A549 (cell line): ENCODE measurements around the gene CBLC. TPM values are rescaled to one million over a fixed set of nuclear protein-coding genes. Genes with fewer than 3 reads are reported as not detected.
"Not testable (repeated sequence)": the region's sequence is repeated elsewhere in the genome, so short reads cannot be mapped to it uniquely, and the experiment has no call there.

Source experiments
- ATAC-seq, 2 experiments: fragments of 200-7000 bp in 1 of 2; fragments of >200 bp in 1 of 2; cut with Nextera tagmentation in 1 of 2; cut with Tn5 transposase in 1 of 2; 3 replicates each; pipeline versions ENCODE4 v1.8.0 to v1.9.1; 2018 to 2020; ENCODE audit warnings: mild to moderate bottlenecking in 1 of 2, moderate library complexity in 1 of 2
- CTCF ChIA-PET: fragments of 300-600 bp; sonication (Branson Sonifier 250); formaldehyde crosslinking; extraction: SDS; loops from one replicate; lab custom pipeline; 2021; ENCODE audit warnings: antibody characterized with exemption, inconsistent platforms; lab: Yijun Ruan, JAX
- POLR2A ChIA-PET: fragments of 350-600 bp; formaldehyde crosslinking; extraction: SDS; loops from one replicate; lab custom pipeline; 2021; ENCODE audit warnings: antibody characterized with exemption, inconsistent platforms; lab: Yijun Ruan, JAX
- DNase-seq, 2 experiments: peaks; one replicate each; pipeline versions ENCODE4 v3.0.0 to v3.0.0-alpha.2; 2011 to 2016; ENCODE audit warnings: low read depth in 1 of 2, low spot score in 1 of 2
- FAIRE-seq: peaks from 2 replicates; lab custom pipeline; 2011; peaks lifted over from hg19 to GRCh38; lab: Jason Lieb, UNC
- H3K27ac ChIP-seq, 2 experiments: fragments of >200 bp; sonication (Bioruptor Twin); formaldehyde crosslinking; 3 replicates each; pipeline ENCODE4 v1.5.1; 2016 to 2017
- H3K4me1 ChIP-seq: fragments of >200 bp; sonication (Bioruptor Twin); formaldehyde crosslinking; 3 replicates; pipeline ENCODE4 v1.6.1; 2016
- H3K4me2 ChIP-seq: fragments of >200 bp; sonication (Bioruptor Twin); formaldehyde crosslinking; 3 replicates; pipeline ENCODE4 v1.6.1; 2016
- H3K4me3 ChIP-seq: fragments of >200 bp; sonication (Bioruptor Twin); formaldehyde crosslinking; 3 replicates; pipeline ENCODE4 v1.5.1; 2016
- H3K9me3 ChIP-seq: fragments of >200 bp; sonication (Bioruptor Twin); formaldehyde crosslinking; 3 replicates; pipeline ENCODE4 v1.6.1; 2016
- CBX8 ChIP-seq: fragments of 200-600 bp; sonication (generic); IDR thresholded peaks from 2 replicates; pipeline ENCODE4 v1.6.1; 2016
- CHD4 ChIP-seq: fragments of 200-600 bp; sonication (generic); IDR thresholded peaks from 2 replicates; pipeline ENCODE4 v1.6.1; 2016; ENCODE audit warnings: antibody characterized with exemption, mild to moderate bottlenecking, borderline replicate concordance
- ESRRA ChIP-seq: fragments of 150-350 bp; IDR thresholded peaks from 2 replicates; pipeline ENCODE4 v1.6.1; 2014; ENCODE audit warnings: mild to moderate bottlenecking, low read length, borderline replicate concordance
- FOSL2 ChIP-seq, 2 experiments: fragments of 450-650 bp in 1 of 2; fragments of >200 bp in 1 of 2; sonication (Bioruptor Twin) in 1 of 2; formaldehyde crosslinking; IDR thresholded peaks; 2 replicates each; pipeline versions ENCODE4 v1.5.0 to v1.6.1; 2016 to 2020; ENCODE audit warnings: mild to moderate bottlenecking in 1 of 2, moderate library complexity in 1 of 2
- GATA3 ChIP-seq: IDR thresholded peaks from 2 replicates; pipeline ENCODE4 v1.6.1; 2012; ENCODE audit warnings: borderline replicate concordance
- HES2 ChIP-seq: fragments of >200 bp; sonication (Bioruptor Twin); formaldehyde crosslinking; IDR thresholded peaks from 2 replicates; pipeline ENCODE4 v1.6.1; 2016
- HOXA7 ChIP-seq: fragments of 250-450 bp; sonication (Bioruptor Pico); IDR thresholded peaks from 2 replicates; pipeline ENCODE4 v1.5.0; 2020; ENCODE audit warnings: mild to moderate bottlenecking, moderate library complexity
- HOXB13 ChIP-seq: fragments of 250-450 bp; sonication (Bioruptor Pico); IDR thresholded peaks from 2 replicates; pipeline ENCODE4 v1.5.0; 2020; ENCODE audit warnings: low read depth, mild to moderate bottlenecking, moderate library complexity
- JUNB ChIP-seq: fragments of >200 bp; sonication (Bioruptor Twin); formaldehyde crosslinking; IDR thresholded peaks from 2 replicates; pipeline ENCODE4 v1.6.1; 2016
- KDM5A ChIP-seq: fragments of 200-600 bp; sonication (generic); IDR thresholded peaks from 2 replicates; pipeline ENCODE4 v1.6.1; 2016; ENCODE audit warnings: antibody characterized with exemption, mild to moderate bottlenecking
- MAFK ChIP-seq: fragments of 450-650 bp; IDR thresholded peaks from 2 replicates; pipeline ENCODE4 v1.6.1; 2014; ENCODE audit not compliant: partially characterized antibody
- MAX ChIP-seq: IDR thresholded peaks from 2 replicates; pipeline ENCODE4 v1.6.1; 2012
- MAZ ChIP-seq: fragments of 150-350 bp; IDR thresholded peaks from 2 replicates; pipeline ENCODE4 v1.6.1; 2014; ENCODE audit warnings: antibody characterized with exemption, low read depth, low read length, borderline replicate concordance
- NFE2L2 ChIP-seq: fragments of 150-350 bp; conservative IDR thresholded peaks from 2 replicates; pipeline ENCODE4 v1.6.1; 2014; ENCODE audit warnings: low read length
- RARB ChIP-seq: fragments of 250-450 bp; sonication (Bioruptor Pico); IDR thresholded peaks from 2 replicates; pipeline ENCODE4 v1.8.0; 2021; ENCODE audit warnings: mild to moderate bottlenecking, moderate library complexity
- RNF2 ChIP-seq: fragments of 200-600 bp; sonication (generic); IDR thresholded peaks from 2 replicates; pipeline ENCODE4 v1.6.1; 2016; ENCODE audit warnings: low read depth, mild to moderate bottlenecking, antibody characterized with exemption, moderate library complexity, borderline replicate concordance
- WGBS: methylation state at CpG from one replicate; pipeline ENCODE4 v1.1.6; 2017; ENCODE audit errors: missing lambda C conversion rate; 5-methylcytosine and 5-hydroxymethylcytosine counted together
- polyA plus RNA-seq, 4 experiments: library from polyadenylated mRNA; depleted of rRNA in 3 of 4; stranded (reverse); fragments of >200 nt; fragmentation: RNase III in 1 of 4; extraction: RNeasy Plus Mini Kit Qiagen cat#74134 plus additional on column Dnase treatment in 1 of 4; gene quantifications; 2 replicates in 3 of 4; 3 replicates in 1 of 4; pipeline ENCODE4 v1.2.3, GENCODE V29; 2011 to 2017

Gene CBLC
- polyA plus RNA-seq, 2 of the 4 experiments (the other 2 are of a cell fraction): not detected

- no peak for FAIRE-seq
- no peak for TF ChIP-seq GATA3
- TF ChIP-seq JUNB: no peak
- no peak for TF ChIP-seq HOXA7 (CRISPR knock-in tag)
- no peak for TF ChIP-seq RARB (CRISPR knock-in tag)
- TF ChIP-seq RNF2: no peak
- no peak for TF ChIP-seq ESRRA
- TF ChIP-seq HES2: no peak
- TF ChIP-seq HOXB13 (CRISPR knock-in tag): no peak
- TF ChIP-seq CHD4: no peak
- TF ChIP-seq, all 56 proteins: peak for 0
- ATAC-seq (no peak), DNase-seq (no peak)
- peaks cover 9% of the 10 kb centered on the region; the same call in 2 of the 3 replicates for H3K4me1 ChIP-seq
- peak overlapping the region in 1 of 2 experiments; percentile 32; a peak in 1 of 6 replicates for H3K27ac ChIP-seq
- 22% methylated on average over 4 of the region's 4 CpGs for WGBS
- ChIA-PET CTCF (interaction anchor here (0.6 to 4.9 kb wide), 14 partner anchors 14 to 252 kb away, joined by 3 to 25 read pairs (median 4); partner anchors contain the start of genes BCAM and NECTIN2), POLR2A (interaction anchor here (0.8 to 1.0 kb wide), 2 partner anchors 21 to 215 kb away, joined by 3 to 4 read pairs; no protein-coding TSS in a partner anchor)
- no peaks in the 10 kb centered on the region for H3K9me3 ChIP-seq
- H3K4me2 ChIP-seq: 0 out of 3 replicates have a peak overlapping the region, but pooled peaks have one; percentile 13
- H3K4me3 ChIP-seq: no peak overlapping the region
Measured at GRCh38 chr19:44823373-44823698, 45.6 kb downstream of the CBLC start.

DNA sequence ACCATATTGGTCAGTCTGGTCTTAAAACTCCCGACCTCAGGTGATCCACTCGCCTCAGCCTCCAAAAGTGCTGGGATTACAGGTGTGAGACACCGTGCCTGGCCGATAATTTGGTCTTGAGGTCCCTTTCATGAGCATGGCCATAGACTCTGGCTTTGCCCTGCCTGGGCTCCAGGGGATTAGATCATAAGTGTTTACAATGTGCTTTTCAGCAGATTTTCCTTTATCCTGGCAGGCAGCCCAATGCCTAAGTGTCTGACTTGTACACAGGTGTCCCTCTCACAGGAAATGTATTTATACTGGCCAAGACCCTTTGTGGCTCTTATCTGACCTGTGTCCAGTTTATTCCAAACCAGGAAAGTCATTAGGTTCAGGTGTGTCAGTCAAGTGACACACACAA is 47.1 kb downstream of the CBLC start:
- FAIRE-seq (no peak), DNase-seq (no peak), ATAC-seq (no peak)
- Histone ChIP-seq H3K4me2 (no peak overlapping the region), H3K27ac (no peak overlapping the region), H3K4me3 (no peak overlapping the region), H3K9me3 (no peaks in the 10 kb centered on the region), H3K4me1 (peaks cover 9% of the 10 kb centered on the region; the same call in 2 of the 3 replicates)
- 89% methylated on average over 4 of the region's 4 CpGs for WGBS
- CTCF ChIA-PET: interaction anchor here (1.7 to 4.9 kb wide), 4 partner anchors 15 to 40 kb away, joined by 3 to 25 read pairs (median 12); partner anchors contain the start of genes BCAM and NECTIN2
- TF ChIP-seq CBX8 (no peak), HOXB13 (CRISPR knock-in tag) (no peak), KDM5A (no peak), GATA3 (no peak), MAFK (no peak), HES2 (no peak), MAZ (no peak), MAX (no peak), NFE2L2 (no peak)
- POLR2A ChIA-PET: no interaction called here

DNA sequence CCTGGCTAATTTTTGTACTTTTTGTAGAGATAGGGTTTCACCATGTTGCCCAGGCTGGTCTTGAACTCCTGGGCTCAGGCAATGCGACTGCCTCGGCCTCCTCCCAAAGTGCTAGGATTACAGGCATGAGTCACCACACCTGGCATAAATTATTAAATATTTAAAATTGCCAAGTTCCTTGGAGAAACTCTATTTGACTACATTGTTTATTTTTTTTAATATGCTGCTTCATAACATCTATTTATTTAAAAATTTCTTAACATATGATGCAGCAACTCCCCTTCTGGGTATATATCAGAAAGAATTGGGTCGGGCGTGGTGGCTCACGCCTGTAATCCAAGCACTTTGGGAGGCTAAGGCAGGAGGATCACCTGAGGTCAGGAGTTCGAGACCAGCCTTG is 55.2 kb downstream of the CBLC start:
- H3K4me3 ChIP-seq; H3K27ac ChIP-seq; FAIRE-seq; H3K9me3 ChIP-seq; ATAC-seq; H3K4me2 ChIP-seq; DNase-seq; POLR2A ChIA-PET; H3K4me1 ChIP-seq; TF ChIP-seq FOSL2 (IDR thresholded peaks at IDR 0.05): not testable (repeated sequence)
- TF ChIP-seq FOSL2 (CRISPR knock-in tag; IDR thresholded peaks at IDR 0.05): peak; percentile 63
- 56% methylated on average over 6 of the region's 6 CpGs for WGBS
- CTCF ChIA-PET: interaction anchor here (0.5 to 6.0 kb wide), 7 partner anchors 9 to 139 kb away, joined by 3 to 26 read pairs (median 15); partner anchors contain the start of genes BCAM and NECTIN2

DNA sequence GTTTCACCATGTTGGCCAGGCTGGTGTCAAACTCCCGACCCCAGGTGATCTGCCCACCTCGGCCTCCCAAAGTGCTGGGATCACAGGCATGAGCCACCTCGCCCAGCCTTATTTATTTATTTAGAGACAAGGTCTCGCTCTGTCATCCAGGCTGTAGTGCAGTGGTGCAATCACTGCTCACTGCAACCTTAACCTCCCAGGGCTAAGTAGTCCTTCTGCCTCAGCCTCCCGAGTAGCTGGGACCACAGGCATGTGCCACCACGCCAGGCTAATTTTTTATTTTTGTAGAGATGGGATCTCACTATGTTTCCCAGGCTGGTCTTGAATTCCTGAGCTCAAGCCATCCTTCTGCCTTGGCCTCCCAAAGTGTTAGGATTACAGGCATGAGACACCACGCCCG is 56.7 kb downstream of the CBLC start:
- ChIA-PET CTCF (interaction anchor here (0.7 to 6.0 kb wide), 9 partner anchors 10 to 110 kb away, joined by 3 to 26 read pairs (median 4); partner anchors contain the start of gene BCAM), POLR2A (interaction anchor here (0.7 kb wide), 1 partner anchor 150 kb away, joined by 5 read pairs; no protein-coding TSS in a partner anchor)
- not testable (repeated sequence) for ATAC-seq

More for the DNA sequence above, 56.7 kb downstream of the CBLC start:
- not testable (repeated sequence) for H3K27ac ChIP-seq, FAIRE-seq, H3K4me1 ChIP-seq, H3K9me3 ChIP-seq, H3K4me2 ChIP-seq, DNase-seq, H3K4me3 ChIP-seq
- WGBS: 62% methylated on average over 8 of the region's 8 CpGs
